Activated naive CD4-positive, alpha-beta T cell (primary cell): ENCODE results near the gene ZDHHC16.

Source experiments
- DNase-seq, 4 experiments: peaks; one replicate each; lab custom pipeline; 2025; lab: John Stamatoyannopoulos, UW

The ZDHHC16 gene

DNA sequence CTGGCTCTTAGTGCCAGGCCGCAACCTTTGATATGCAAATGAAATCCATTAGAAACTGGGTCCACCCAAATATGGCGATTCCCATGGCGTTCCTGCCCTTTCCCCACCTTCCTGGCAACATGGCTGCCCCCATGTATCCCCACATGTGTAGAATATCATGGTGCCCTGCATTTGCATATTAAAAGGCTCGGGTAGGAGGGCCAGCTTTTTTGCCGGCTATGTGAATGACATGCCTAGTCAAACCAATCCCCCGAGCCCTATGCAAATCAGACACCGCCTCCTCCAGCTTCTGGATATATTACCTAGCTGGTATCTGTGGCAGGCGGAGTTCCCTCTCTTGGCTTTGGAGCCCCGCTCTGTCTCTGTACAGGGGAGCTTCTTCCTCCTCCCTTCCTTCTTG is 34.0 kb downstream of the ZDHHC16 start:
- no peak for DNase-seq

DNA sequence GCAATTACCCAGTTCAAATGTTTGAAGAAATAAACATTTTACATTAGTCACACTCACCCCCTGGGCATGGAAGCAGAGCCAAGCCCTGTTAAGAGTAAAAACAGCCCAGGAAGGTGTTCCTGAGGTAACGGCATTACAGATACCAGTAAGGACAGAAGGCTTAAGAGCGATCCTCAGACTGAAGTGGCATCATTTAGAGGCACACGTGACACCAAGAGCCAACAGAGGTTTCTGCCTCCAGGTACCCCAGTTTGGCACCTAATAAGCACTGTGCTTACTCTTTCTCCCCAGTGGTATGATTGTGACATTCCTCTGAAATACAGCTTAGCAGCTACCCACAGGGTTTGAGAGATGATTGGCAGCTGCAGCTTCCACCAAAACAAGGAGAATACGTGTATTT is 35.1 kb downstream of the ZDHHC16 start:
- DNase-seq, result no peak

DNA sequence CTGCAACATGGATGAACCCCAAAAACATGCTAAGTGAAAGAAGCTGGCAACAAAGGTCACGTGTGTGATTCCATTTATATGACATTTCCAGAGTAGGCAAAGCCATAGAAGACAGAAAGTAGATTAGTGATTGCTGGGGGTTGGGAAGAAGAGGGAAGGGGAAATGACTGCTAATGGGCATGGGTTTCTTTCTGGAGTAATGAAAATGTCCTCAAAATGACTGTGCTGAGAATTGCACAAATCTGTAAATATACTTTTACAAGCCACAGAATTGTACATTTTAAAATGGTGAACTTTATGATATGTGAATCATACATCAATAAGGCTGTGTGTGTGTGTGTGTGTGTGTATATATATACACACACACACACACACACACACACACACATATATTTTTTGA is 36.4 kb downstream of the ZDHHC16 start:
- no peak for DNase-seq

DNA sequence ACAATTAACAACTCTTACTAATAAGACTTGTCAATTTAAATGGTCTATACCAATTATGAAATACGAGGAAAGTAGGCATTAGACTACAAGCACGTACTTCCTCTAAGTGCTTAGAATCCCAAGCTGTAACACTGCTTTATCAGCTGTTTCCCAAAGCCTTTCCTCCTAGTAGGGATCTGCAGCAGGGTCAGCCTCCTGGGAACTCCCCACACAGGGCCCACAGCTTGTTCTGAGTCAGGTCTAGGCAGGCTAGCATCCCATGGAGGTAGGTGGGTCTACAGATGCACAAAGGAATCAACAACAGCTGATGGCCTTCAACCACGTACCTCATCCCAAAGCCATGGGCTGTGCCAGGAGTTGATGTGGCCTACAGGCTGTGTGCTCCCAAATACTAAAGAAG is 37.5 kb downstream of the ZDHHC16 start:
- no peak for DNase-seq

DNA sequence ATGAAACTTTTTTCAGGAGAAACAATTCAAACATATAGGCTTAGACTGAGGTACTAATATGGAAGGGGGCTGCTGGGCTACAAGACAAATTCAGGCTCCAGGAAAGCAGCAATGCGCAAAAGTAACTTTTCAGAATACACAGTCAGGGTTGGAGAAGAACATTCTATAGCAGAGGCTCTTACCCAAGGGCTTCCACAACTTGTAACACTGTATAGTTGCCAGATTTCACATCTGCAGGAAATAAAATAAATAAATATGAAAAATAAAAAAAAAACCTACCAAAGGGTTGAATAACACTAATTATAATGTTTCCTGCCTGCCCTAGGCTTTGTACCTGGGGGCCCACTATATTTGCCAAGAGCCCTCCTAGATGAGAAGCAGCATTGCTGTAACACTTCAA is 37.9 kb downstream of the ZDHHC16 start:
- DNase-seq, result no peak

DNA sequence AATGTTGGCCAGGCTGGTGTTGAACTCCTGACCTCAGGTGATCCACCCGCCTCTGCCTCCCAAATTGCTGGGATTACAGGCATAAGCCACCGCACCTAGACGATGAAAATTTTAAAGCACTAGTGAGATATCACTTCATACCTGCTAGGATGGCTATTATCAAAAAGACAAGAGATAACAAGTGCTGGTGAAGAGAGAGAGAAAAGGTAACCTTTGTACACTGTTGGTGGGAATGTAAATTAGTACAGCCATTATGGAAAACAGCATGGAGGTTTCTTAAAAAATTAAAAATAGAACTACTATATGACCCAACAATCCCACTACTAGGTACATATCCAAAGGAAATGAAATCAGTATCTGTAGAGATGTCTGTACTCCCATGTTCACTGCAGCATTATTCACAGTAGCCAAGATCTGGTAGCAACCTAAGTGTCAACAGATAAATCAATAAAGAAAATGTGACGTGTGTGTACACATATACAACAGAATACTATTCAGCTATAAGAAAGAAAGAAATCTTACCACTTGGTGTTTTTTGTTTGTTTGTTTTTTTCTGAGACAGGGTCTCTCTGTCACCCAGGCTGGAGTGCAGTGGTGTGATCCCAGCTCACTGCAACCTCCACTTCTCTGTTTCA is 39.8 kb downstream of the ZDHHC16 start:
- no peak for DNase-seq

DNA sequence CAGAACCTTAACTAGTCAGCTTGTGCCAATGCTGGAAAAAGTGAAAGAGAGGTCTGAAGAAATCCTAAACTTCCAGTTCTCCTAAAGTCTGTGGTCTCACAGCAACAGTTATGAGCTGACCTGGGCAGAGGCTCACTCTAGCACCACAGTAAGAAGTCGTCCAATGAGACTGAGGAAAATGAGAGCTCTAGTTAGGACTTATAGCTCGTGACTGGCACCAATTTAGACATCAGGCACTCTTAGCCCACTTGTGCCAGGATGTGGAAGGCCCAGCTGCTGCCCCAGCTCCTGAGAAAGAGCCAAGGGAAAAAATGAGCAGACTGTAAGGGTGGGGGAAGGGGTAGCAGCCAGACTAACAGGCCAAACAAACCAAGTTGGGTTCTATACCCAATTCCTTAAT is 44.6 kb downstream of the ZDHHC16 start:
- no peak for DNase-seq

DNA sequence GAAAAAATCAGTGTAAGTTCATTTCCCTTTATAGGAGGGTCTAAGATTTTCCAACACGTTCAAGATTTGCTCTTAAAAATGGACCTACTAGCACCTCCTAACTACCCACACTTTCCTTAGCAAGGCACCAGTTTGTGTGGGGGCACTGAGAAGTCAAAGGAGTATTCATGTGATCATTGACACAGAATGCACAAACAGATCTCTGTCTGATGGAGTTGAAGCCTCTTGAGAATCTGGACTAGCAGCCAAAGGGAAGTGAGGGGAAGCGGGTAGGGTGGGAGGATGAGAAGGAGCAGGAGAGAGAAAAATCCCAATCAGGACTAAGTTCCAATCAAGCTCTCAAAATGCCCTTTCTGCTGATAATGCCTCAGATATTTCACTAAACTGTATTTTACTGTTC is 48.2 kb downstream of the ZDHHC16 start:
- no peak for DNase-seq

DNA sequence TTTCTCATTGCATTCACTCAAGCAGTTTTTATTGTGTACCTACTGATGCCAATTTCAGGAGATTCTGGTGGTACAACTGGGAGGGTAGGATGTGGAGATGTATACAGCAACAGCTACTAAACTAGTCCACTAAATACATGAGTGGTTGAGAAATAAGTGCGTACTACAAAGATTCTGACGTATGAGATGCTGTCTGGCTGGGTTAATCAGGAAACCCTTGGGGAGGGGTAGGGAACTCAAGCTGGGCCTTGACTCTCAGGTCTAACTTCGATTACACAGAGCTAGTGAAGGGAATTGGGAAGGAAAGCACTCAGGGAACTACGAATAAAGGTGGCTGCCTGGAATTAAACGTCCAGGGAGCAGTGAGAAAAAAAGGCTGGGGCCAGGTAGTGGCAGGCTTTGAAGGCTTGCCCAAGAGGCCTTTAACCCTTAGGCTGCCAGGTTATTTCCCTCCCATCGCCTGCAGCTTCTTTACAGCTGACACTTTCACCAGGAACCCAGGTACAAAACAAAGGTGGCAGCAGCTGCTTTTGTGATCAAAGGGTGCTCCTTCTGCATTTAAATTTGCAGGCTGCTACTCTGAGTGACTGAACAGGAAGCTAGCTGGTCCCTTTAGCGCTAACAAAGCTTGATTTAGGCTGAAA is 49.0 kb downstream of the ZDHHC16 start:
- DNase-seq, result no peak

DNA sequence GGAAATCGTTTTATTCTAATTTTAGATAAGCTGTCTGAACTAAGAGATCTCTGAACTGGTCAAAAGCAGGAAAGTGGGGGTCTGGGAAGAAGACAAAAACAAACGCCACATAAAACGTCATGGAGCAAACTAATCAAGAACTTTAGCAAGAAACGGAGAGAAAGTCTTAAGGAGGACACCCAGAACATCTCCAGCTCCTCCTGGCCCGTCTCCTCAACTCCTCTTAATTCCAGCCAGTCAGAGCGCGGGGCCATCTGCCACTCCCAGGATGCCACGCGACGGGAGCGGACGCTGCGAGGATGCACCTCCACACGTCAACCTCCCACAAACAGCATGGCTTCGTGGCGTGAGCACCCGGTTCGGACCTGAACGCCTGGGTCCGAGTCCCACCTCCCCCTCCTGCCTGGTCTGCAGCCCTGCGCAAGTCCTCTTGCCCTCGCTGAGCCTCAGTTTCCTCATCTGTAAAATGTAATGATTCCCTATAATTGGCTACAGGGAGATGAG is 51.6 kb downstream of the ZDHHC16 start:
- peak; percentile 25 to 57 (median 32) for DNase-seq

DNA sequence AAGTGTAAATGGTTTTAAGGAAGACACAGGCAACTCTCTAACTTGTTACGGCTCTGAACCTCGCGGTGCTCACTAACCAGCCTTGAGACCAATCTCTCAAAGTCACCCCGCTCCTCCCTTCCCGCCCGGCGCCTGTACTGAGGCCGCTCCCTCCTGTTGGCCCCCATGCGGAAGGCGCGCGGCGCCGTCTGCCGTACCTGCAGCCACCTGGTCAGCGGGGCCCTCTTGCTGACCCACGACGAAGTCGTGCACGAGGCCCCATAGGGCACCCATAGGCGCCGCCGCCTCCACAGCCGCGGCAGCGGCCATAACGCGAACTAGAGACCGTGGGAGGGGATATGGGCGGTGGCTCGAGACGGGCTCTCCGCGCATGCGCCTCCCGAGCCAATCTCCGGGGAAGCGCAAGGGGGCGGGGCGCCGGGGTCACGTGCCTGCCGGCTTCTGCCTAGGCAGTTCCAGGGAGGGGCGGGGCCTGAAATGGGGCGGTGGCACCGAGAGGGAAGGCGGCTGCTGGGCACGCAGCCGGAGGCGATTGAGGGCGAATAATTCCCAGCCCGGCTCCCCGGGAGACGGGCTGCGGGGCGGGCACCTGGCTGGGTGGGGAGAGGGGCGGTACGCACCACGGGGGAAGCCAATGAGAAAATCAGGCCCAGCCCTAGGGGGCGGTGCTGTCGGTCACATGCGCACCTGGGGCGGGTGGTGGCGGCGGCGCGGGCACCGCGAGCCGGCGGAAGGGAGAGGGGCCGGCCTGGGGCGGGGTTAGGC is 52.3 kb downstream of the ZDHHC16 start, which contains the start of gene MMS19:
Gene MMS19 (minus strand): TSS at position 347 of the 765 bp plus-strand sequence. CDS start 38 bp downstream, at position 309.
- DNase-seq, result peak; percentile 99 to 100 (median 100)

DNA sequence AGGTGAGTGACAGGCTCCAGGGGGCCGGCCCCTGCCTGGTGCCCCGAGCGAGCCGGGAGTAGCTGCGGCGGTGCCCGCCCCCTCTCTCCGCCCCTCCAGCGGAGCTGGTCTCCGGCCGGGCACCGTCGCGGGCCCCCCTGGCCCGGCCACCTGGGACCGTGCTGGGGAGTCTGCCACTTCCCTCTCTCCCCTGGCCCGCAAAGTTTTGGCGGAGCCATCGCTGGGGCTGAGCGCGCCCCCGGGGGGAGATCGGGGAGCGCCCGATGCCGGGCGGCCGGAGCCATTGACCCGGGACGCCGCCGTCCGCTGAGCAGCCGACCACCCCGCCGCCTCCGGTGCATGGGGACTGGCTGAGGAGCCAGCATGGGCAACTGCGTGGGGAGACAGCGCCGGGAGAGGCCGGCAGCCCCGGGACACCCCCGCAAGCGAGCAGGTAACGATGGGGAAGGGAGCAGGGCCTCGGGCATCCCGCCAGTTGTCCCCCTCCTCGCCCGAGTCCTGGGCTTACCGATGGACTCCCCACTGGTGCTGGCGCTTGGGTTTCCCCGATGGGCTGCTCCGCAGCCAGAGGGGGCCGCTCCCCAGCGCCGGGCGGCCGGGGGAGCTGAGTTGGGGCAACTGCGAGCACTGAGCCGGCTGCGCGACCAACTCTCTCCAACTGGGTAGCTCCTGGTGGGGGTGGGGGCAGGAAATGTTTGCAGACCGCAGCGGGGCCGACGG is 53.0 kb downstream of the ZDHHC16 start, which contains the start of gene UBTD1:
Gene UBTD1 (plus strand): TSS at position 84 of the 720 bp plus-strand sequence. CDS start 280 bp downstream, at position 364.
- peak; percentile 22 to 41 (median 30) for DNase-seq

DNA sequence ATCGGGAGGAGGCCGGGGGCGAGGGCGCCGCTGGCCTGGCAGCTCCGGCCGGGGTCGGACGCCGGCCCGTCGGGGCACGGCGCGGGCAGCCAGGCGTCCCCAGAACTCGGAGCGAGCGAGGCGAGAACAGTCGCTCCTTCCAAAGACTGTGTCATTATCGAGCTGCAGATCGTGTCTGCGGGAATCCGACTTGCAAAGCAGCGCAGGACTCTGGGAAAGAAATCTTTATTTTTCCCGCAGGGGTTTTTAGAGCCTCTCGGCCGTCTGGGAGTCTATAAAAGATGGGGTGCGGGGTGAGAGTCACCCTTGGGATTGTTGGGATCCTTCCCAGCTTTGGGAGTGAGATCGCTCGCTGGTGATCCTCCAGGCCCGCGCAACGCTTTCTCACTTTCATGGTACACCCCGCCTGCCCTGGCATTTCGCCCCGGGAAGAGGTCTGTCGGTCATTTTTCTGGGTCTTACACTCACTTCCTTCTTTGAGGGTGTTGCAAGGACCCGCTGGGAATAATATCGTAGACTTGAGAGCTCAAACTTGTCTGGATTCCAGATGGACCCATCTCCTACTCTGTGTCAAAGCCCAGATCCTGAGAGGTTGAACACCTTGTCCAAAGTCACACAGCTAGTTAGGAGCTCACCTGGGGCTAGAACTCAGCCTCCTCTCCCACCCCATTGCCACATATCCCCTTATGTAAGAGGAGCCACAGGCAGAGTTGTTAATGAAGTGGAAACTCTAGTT is 53.8 kb downstream of the ZDHHC16 start:
- peak in 1 of 4 experiments; percentile 28 for DNase-seq

DNA sequence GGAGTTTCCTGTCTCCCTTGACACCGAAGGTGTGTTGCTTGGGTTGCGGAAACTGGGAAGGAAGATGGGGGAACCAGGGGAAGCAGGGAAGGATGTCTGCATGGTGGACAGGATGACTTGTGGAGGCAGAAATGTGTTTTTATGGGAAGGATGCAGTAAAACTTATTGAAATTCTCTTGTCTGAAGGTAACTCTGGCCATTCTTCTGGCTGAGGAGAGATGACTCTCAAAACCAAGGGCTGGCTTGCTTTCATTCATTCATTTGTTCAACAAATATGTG is 54.3 kb downstream of the ZDHHC16 start:
- DNase-seq, result no peak

DNA sequence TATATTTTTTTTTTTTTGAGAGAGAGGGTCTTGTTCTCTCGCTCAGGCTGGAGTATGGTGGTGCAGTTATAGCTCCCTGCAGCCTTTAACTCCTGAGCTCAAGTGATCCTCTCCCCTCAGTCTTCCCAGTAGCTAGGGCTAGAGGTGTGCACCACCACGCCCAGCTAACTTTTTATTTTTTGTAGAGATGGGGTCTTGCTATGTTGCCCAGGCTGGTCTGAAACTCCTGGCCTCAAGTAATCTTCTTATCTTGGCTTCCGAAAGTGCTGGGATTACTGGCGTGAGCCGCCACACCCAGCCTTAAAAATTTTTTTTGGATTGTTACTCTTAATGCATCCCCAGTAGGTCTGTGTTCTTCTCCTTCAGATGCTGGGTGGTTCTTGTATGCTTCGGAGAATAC is 56.9 kb downstream of the ZDHHC16 start:
- no peak for DNase-seq

DNA sequence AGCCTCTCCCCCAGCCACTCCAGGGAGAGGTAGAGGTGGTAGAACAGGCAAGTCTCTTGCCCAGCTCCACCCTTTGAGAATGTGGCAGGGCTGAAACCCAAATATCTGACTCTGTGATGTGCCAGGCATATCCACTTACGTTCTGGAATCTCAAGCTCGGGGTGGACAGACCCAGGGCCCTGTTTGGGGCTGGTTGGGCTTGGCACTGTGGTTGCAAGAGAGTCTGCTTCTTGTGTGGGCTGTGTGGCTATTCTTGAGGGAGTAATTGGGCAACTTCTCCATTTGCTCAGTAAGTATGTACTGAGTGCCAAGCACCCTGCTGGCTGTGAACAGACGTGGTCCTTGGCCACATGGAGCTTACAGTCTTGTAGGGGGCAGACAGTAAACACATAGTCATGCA is 57.4 kb downstream of the ZDHHC16 start:
- no peak for DNase-seq

DNA sequence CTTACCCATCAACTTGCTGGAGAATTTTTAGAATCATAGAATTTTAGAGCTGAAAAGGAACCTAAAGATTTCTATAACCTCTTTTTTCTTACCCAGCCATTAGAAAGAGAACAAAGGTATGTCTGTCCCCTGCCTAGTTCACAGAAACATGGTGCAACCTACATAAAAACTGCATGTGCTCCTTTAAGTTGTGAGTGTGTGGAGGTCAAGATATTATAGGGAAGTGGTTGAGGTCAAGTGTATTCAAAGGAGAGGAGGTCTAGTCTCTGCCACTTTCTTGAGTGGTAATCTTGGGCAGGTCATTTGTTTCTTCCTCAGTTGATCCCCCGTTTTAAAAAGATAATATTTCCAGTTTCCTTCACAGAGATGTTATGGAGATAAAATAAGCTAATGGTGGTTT is 59.2 kb downstream of the ZDHHC16 start:
- no peak for DNase-seq

DNA sequence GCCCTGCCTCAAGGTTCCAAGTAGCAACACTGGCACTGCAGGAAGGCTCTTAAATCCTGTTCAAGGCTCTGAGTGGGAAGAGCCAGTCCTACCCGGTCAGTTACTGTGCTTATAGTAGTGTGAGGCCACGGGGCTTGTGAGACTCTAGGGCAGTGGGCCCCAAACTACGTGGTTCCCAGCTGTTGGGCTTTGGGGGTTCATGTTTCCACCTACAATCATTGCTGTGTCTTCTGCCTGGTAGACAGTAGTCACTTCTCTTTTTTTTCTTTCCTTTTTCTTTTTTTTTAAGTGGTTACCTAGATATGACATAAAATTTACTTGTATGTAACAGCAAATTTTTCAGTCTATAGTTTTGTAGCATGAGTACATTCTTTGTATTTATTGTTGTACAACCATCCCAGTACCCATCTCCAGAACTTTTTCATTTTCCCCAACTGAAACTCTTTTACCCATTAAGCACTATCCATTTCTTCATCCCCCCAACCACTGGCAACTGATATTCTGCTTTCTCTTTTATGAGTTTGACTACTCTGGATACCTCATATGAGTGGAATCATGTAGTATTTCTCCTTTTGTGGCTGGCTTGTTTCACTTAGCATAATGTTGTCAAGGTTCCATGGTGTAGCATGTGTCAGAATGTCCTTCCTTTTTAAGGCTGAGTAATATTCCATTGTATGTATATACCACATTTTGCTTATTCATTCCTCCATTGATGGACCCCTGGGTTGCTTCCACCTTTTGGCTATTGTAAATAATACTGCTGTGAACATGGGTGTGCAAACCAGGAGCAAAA is 60.4 kb downstream of the ZDHHC16 start:
- no peak for DNase-seq
